SIG-M5 treated with dmso at 0.1 percent for 504 hours (cell line): Measurements from ENCODE around the gene PRKD1.

Source experiments
- DNase-seq: peaks from one replicate; lab custom pipeline; 2025; ENCODE audit not compliant: unreplicated experiment; lab: John Stamatoyannopoulos, UW

PRKD1 gene

GRCh38 chr14:29527286-29527685, 400.4 kb downstream of the PRKD1 start:
- no peak for DNase-seq
